ENCODE data around the gene SLC25A30. TPM values are rescaled to one million over a fixed set of nuclear protein-coding genes. Genes with fewer than 3 reads are reported as not detected.

Gene SLC25A30
- total RNA-seq, 1 donor from 2014 or later, result 21.9 TPM

GRCh38 chr13:45437947-45438346 is 19.8 kb upstream of the SLC25A30 start:
- Mint-ChIP-seq H3K9me3 (ENCODE audit: unreplicated experiment) (no peaks in the 10 kb centered on the region), H3K4me3 (ENCODE audit: unreplicated experiment) (no peak overlapping the region), H3K27ac (ENCODE audit: unreplicated experiment) (no peak overlapping the region), H3K27me3 (ENCODE audit: unreplicated experiment) (peaks cover 4% of the 10 kb centered on the region), H3K4me1 (ENCODE audit: unreplicated experiment) (peaks cover 20% of the 10 kb centered on the region), H3K36me3 (ENCODE audit: low read depth, unreplicated experiment) (no peaks in the 10 kb centered on the region)
- no peak for DNase-seq (ENCODE audit: low spot score)
- no peak for TF ChIP-seq CTCF (IDR thresholded peaks at IDR 0.05; ENCODE audit: unreplicated experiment)

- DNase-seq (ENCODE audit: low spot score), result no peak
- H3K27me3 Mint-ChIP-seq (ENCODE audit: unreplicated experiment), result peaks cover 4% of the 10 kb centered on the region
- H3K4me1 Mint-ChIP-seq (ENCODE audit: unreplicated experiment), result peaks cover 19% of the 10 kb centered on the region
- H3K27ac Mint-ChIP-seq (ENCODE audit: unreplicated experiment), result no peak overlapping the region
- TF ChIP-seq CTCF (IDR thresholded peaks at IDR 0.05; ENCODE audit: unreplicated experiment), result no peak
- no peaks in the 10 kb centered on the region for H3K9me3 Mint-ChIP-seq (ENCODE audit: unreplicated experiment)
- no peak overlapping the region for H3K4me3 Mint-ChIP-seq (ENCODE audit: unreplicated experiment)
- no peaks in the 10 kb centered on the region for H3K36me3 Mint-ChIP-seq (ENCODE audit: low read depth, unreplicated experiment)
Measured at GRCh38 chr13:45436953-45437352, 18.8 kb upstream of the SLC25A30 start.

GRCh38 chr13:45436332-45436731 is 18.2 kb upstream of the SLC25A30 start:
- peaks cover 4% of the 10 kb centered on the region for H3K27me3 Mint-ChIP-seq (ENCODE audit: unreplicated experiment)
- no peaks in the 10 kb centered on the region for H3K36me3 Mint-ChIP-seq (ENCODE audit: low read depth, unreplicated experiment)

GRCh38 chr13:45434556-45435371 is 16.6 kb upstream of the SLC25A30 start:
- Mint-ChIP-seq H3K27me3 (ENCODE audit: unreplicated experiment) (no peaks in the 10 kb centered on the region), H3K27ac (ENCODE audit: unreplicated experiment) (no peak overlapping the region), H3K4me1 (ENCODE audit: unreplicated experiment) (peaks cover 5% of the 10 kb centered on the region), H3K9me3 (ENCODE audit: unreplicated experiment) (no peaks in the 10 kb centered on the region), H3K4me3 (ENCODE audit: unreplicated experiment) (no peak overlapping the region), H3K36me3 (ENCODE audit: low read depth, unreplicated experiment) (no peaks in the 10 kb centered on the region)
- TF ChIP-seq CTCF (IDR thresholded peaks at IDR 0.05; ENCODE audit: unreplicated experiment), result no peak
- DNase-seq (ENCODE audit: low spot score), result no peak

More at GRCh38 chr13:45436332-45436731, 18.2 kb upstream of the SLC25A30 start:
- Mint-ChIP-seq H3K9me3 (ENCODE audit: unreplicated experiment) (no peaks in the 10 kb centered on the region), H3K4me1 (ENCODE audit: unreplicated experiment) (peaks cover 13% of the 10 kb centered on the region), H3K4me3 (ENCODE audit: unreplicated experiment) (no peak overlapping the region), H3K27ac (ENCODE audit: unreplicated experiment) (no peak overlapping the region)
- DNase-seq (ENCODE audit: low spot score), result no peak
- TF ChIP-seq CTCF (IDR thresholded peaks at IDR 0.05; ENCODE audit: unreplicated experiment), result no peak

- DNase-seq (ENCODE audit: low spot score), result no peak
Measured at GRCh38 chr13:45433381-45433790, 15.2 kb upstream of the SLC25A30 start.

More at GRCh38 chr13:45433381-45433790, 15.2 kb upstream of the SLC25A30 start:
- Mint-ChIP-seq H3K4me3 (ENCODE audit: unreplicated experiment) (no peak overlapping the region), H3K4me1 (ENCODE audit: unreplicated experiment) (no peaks in the 10 kb centered on the region), H3K36me3 (ENCODE audit: low read depth, unreplicated experiment) (no peaks in the 10 kb centered on the region), H3K27ac (ENCODE audit: unreplicated experiment) (no peak overlapping the region), H3K9me3 (ENCODE audit: unreplicated experiment) (no peaks in the 10 kb centered on the region), H3K27me3 (ENCODE audit: unreplicated experiment) (no peaks in the 10 kb centered on the region)
- no peak for TF ChIP-seq CTCF (IDR thresholded peaks at IDR 0.05; ENCODE audit: unreplicated experiment)

Data from endothelial cell (in vitro differentiated cells).